HG03045 (cell line): ENCODE measurements around the gene MYH6.
"Not testable (repeated sequence)": the region's sequence is repeated elsewhere in the genome, so short reads cannot be mapped to it uniquely, and the experiment has no call there.

ENCODE experiments used
- ATAC-seq: cut with Tn5 transposase; IDR thresholded peaks from one replicate; pipeline ENCODE4 v1.9.1; 2021; ENCODE audit warnings: mild to moderate bottlenecking, moderate library complexity; ENCODE audit not compliant: unreplicated experiment

MYH6 gene

DNA sequence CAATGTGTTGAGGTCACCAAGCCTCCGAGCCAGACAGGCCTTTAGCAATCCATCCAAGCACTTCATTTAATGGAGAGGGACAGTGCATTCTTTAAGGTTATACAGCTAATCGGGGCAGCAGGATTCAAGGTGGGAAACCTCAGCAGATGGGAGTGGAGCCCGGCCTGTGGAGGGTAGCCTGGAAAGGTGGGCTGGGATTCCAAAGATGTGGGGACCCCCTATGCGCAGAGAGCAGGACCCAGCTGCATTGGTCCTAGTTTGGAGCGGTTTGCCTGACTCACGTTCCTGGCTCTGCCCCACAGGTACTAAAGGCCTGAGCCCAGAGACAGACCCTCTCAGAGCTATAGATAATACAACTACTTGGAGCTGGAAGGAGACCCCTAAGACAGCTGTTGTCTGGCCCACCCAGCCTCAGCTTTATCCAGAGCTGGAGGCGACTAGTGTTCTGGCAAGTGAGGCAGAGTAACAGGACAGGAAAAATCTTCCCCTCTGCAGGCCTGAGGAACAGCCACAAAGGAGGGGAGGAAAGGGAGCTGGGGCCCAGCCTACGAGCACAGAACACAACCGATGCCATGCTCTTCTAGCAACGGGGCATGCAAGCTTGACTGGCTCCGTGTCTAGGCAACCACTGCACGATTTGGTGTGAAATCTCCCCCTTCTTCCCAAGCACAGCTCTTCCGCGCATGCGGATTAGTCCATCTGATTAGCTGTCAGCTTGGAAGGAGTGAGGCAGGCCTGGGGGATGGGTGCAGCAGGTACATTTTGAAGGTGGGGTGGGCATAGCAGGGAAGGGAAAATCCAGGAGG is 28.5 kb upstream of the MYH6 start:
- ATAC-seq = no peak

DNA sequence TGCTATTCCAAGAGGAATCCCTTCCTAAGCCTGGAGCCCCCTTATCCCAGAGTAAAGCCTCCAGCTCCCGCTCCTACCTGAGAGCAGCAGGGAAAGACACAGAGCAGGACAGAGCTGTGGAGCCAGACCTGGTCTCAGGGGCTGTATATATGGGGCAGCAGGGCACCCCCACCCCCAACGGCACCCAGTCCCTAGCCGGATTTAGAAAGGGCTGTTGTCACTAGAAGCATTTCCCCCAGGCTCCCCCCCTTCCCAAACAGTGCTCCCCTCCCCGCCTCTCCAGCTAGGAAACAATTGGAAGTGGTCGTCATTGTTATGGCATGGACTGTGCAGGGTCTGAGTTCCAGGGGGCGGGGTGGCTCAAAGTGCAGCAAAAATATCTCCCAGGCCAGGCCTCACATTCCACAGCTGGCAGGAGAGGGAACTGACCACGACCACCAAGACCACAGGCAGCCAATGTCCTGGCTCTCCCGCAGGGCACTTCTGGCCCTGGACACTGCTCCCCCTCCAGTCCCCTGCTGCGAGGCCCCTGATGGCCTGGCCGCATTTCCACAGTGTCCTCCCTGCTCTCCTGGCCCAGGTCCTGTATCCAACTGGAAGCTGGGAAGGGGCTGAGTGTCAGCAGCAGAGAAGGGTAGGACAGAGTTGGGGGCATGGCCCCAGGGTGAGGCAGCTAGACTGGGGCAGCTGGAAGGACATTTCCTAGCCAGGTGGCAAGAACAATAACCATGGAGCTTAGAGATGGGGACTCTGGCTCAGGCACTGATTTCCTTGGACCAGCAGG is 27.7 kb upstream of the MYH6 start, which contains the start of gene MYH7:
TSS of gene MYH7 (minus strand) at position 118 of the 784 bp plus-strand sequence. CDS start 1,928 bp downstream, outside the sequence.
- ATAC-seq = no peak

DNA sequence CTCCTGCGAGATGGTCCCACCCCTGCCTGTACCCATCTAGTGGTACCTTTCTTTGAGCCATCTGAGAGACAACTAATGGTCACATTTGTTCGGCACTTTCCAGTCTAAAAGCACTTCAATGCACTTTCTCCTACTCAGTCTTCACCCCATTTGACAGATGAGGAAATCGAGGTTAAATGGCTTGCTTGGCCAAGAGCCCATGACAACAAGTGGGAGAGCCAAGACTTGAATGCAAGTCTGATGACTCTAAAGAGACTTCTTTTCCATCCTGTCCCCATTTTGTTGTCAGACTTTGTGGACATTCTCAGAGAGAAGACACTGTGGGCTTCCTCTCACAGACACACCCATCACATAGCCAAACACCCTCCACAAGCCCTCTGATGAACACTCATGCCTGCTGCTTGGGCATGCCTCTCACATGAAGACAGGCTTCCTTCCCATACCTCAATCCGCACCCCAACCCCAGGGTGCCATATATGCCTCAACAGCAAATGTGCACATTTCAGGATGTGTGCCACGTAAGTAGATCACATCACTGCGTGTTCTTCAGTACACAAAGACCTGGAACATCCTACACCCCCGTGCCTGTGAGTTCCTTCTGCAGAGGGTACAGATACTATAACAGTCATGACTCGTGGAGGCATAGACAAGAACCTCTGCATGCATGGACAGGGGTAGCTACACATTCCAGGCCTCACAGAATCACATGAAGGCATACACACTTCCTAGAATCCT is 26.6 kb upstream of the MYH6 start:
- ATAC-seq = no peak

DNA sequence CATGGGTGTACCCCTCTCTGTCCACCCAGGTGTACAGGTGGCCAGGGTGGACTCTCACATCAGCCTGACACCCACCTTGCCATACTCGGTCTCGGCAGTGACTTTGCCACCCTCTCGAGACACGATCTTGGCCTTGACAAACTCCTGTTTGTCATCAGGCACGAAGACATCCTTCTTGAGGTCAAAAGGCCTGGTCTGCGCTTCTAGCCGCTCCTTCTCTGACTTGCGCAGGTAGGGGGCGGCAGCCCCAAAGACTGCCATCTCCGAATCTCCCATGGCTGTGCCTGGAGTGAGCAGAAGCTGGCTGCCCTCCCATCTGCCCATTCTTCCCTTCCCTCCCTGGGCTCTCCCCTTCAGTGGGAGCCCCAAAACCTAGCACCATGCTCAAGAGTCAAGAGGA is 25.4 kb upstream of the MYH6 start:
- ATAC-seq = no peak

DNA sequence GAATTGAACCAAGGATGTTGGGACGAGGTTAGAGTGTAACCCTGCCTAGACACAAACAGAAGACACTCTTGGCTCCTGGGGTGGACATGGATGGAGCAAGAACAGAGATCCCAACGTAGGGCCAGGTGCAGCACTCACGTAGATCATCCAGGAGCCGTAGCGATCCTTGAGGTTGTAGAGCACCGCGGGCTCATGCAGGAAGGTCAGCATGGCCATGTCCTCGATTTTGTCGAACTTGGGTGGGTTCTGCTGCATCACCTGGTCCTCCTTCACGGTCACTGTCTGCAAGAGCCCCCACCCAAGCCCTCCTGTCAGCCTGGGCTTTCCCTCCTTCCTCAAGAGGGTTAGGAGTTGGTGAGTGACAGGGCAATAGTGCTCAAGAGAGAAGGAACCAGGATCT is 24.9 kb upstream of the MYH6 start:
- ATAC-seq = no peak

DNA sequence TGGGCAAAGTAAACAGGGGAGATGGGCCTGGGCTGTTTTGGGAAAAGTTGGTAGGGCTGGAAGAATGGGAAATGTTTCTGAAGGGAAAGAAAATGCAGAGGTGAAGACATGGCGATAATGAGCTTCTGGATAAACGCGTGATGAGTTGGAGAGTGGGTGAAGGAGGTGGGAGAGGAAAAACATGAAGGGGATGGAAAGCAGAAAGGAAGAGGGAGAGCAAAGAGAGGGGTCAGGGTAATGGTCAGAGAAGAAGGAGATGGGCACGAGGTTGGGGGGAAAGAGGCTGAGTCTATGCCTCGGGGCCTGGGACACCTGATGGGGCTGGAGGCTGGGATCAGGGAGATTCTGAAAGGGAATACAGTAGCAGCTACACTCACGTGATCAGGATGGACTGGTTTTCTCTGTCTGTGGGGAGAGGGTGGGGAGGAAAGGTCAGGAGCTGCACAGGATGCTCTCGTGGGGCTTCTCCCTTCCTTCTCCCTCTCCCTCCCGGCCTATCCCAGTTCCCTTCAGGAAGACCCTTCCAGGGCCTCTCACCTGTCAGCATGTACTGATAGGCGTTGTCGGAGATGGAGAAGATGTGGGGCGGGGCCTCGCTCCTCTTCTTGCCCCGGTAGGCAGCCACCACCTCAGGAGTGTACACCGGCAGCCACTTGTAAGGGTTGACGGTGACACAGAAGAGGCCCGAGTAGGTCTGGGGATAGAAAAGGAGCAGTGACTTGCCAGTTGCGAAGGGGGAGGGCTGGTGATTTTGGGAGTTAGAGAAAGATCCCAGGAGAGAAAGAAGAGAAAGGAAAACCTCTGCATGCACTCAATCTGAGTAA is 24.2 kb upstream of the MYH6 start:
- no peak for ATAC-seq

DNA sequence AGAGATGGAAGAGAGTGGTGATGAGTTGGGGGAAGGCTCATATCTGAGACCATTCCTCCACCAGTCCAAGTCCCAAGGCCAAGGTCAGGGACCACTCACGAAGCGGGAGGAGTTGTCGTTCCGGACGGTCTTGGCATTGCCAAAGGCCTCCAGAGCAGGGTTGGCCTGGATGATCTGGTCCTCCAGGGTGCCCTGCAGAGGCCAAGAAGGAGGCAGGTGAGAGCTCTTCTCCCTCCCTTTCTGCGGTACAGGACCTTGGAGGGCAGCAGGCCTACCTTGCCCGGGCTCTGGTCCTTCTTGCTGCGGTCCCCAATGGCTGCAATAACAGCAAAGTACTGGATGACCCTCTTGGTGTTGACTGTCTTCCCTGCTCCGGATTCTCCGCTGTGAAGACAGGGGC is 23.4 kb upstream of the MYH6 start:
- no peak for ATAC-seq

DNA sequence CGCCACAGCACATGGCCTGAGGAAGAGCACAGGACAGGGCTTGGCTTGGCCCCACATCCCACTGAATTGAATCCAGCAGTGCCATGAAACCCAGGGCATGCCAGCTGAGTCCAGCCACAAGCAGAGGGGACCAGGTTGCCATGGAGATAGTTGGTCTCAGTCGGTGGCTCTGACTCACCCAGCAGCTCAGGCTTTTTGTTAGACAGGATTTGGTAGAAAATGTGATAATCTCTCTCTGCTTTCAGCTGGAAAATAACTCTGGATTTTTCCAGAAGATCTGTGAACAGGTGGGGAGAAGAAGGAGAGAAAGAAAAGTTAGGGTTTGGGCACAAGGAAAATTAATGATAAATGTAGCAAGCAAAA is 22.6 kb upstream of the MYH6 start:
- ATAC-seq = no peak

DNA sequence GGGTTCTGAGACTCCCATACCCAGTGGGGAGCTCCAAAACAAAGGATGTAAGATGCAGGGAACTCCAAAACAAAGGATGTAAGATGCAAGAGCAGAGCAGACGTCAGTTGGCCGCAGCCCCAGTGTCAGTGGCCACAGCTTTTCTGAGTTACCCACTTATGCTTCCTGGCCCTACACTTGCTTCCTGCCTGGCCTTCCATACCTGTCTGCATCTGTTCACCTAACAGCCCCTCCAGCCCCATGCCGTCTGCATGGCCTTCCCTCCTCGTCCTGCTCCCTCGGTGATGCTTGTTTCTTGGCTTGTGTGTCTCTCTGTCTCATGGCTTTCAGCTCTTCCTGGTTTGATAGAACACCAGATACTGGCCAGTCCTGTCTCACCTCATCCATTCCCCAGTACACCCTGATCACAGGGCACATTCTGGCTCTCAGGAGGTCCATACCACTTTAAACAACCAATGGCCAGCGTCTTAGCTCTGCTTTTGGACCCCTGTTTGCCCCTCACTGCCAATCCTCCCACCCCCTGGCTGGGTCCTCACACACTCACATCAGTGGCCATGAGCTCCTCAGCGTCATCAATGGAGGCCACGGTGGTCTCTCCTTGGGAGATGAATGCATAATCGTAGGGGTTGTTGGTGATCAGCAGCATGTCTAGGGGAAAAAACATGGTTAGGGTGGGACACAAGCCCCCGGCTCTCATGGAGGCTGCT is 22.1 kb upstream of the MYH6 start:
- no peak for ATAC-seq

DNA sequence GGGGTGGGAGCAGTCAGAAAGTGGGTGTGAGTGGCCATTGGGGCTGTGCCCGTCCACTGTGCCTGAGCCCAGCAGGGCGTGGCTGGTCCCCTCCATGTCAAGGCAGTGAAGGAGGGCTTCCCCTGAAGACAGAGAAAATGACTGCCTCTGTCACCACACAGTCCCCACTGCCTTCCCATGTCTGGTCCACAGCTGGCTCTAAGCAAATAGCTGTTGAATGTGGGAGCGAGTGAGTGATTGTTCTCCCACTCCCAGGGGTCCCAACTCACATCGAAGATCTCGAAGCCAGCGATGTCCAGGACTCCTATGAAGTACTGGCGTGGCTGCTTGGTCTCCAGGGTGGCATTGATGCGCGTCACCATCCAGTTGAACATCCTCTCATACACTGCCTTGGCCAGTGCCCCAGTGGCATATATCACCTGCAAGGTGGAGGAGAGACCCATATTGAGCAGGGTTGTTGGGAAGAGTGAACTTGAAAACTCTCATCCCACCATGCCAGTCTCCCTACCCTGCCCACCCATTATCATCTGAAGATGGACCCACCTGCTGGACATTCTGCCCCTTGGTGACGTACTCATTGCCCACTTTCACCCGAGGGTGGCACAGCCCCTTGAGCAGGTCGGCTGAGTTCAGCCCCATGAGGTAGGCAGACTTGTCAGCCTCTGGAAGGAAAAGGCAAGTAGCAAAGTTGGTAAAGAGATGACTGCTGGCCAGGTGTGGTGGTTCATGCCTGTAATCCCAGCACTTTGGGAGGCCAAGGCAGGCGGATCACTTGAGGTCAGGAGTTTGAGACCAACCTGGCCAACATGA is 20.8 kb upstream of the MYH6 start:
- ATAC-seq = no peak

DNA sequence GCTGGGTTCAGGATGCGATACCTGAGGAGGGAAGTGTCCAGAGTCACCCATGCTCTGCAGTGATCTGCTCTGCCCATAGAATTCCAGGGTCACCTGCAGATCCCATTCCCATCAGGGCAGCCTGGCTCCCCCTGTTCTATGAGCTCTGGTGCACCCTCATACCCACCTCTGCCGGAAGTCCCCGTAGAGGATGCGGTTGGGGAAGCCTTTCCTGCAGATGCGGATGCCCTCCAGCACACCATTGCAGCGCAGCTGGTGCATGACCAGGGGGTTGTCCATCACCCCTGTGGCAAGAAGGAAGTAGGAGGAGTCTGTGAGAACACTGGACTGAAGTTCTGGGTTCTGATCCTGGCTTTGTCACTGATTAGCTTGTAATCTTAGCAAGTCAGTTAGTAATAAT is 17.7 kb upstream of the MYH6 start:
- ATAC-seq = not testable (repeated sequence)

DNA sequence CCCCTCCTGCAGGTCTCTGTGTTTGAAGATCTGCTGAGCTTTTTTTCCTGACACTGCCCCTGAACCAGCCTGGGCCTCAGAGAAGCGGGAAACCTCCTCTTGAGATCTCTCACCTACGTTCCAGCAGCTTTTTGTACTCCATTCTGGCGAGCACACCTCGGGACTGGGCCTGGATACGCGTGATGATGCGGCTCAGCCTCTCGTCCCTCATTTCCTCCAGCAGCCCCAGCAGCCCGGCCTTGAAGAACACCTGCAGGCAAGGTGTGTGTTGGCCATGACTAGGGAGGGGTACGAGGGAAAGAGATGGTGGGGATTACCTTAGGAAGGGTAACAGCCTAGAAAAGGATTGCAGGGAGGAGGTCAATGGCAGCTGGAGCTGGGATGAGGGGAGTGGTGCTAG is 17.1 kb upstream of the MYH6 start:
- ATAC-seq = no peak

DNA sequence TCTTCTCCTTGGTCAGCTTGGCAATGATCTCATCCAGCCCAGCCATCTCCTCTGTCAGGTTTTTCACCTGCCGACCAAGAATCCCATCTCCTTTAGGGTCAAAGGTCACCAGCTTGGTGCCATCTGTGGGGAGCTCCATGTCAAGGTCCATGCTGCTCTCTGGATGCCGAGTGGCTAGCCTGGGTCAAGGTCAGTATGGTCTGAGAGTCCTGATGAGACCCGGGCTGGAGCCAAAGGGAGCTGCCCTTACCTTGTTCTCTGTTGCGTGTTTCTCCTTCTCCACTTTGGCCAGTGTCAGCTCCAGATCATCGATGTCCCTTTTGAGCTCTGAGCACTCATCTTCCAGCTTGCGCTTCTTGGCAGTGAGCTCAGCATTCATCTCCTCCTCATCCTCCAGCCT is 15.6 kb upstream of the MYH6 start:
- ATAC-seq = no peak

DNA sequence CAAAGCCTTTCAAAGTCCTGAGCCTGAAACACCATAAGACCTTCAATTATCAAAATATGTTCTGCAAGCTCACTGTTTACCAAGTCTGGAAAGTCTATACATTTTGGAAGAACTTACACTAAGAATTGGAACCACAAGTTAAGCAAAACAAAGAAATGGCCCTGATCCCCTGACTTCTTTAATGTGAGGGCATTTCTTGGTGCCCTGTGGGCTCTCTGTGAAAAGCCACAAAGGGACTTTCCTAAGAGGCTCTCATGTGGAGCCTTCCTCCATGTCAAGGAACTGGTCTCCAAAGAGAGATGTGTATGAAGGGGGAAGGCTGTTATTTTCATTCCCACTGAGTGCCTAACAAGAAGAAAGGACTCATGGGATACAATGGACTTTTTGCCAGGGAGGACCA is 13.5 kb upstream of the MYH6 start:
- no peak for ATAC-seq

DNA sequence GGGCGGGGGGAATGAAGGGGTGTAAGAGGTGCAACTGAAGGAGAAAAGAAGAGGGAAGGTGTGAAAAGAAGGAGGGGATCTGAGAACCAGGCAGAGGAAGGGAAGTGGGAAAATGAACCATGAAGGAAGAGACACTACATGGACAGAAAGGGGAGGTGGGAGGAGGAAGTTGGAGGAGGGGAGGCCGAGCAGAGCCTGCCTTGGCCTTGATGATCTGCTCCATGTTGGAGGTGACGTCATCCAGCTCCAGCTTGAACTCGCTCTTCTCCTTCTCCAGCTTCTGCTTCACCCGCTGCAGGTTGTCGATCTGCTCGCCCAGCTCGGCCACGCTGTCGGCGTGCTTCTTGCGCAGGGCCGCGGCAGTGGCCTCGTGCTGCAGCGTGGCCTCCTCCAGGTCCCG is 11.6 kb upstream of the MYH6 start:
- ATAC-seq = not testable (repeated sequence)

DNA sequence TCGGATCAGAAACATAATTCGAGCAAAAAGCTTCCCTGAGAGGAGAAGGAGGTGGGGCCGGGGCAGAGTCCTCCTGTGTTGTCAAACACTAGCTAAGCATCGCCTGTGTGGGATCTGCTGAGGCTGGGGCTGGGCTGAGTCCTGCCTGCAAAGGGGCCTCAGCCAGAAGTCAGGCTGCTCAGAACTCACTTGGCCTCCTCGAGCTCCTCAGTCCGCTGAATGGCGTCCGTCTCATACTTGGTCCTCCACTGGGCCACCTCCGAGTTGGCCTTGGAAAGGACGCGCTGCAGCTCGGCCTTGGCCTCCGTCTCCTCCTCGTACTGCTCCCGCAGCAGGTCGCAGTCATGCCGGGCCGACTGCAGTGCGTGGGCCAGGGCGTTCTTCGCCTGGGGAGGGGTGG is 9.9 kb upstream of the MYH6 start:
- ATAC-seq = no peak

DNA sequence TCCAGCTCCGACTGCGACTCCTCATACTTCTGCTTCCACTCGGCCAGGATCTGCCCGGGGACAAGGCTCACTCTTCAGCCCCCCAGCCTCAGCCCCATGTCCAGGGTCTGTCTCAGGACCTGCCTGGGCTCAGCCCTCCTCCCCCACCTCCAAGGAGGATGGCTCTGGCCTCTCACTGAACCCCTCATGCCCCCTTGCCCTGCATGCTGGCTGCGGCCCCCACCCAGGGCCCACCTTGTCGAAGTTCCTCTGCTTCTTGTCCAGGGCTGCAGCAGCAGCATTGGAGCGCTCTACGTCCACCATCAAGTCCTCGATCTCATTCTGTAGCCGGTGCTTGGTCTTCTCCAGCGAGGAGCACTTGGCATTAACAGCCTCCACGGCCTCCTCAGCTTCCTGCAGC is 9.2 kb upstream of the MYH6 start:
- not testable (repeated sequence) for ATAC-seq

DNA sequence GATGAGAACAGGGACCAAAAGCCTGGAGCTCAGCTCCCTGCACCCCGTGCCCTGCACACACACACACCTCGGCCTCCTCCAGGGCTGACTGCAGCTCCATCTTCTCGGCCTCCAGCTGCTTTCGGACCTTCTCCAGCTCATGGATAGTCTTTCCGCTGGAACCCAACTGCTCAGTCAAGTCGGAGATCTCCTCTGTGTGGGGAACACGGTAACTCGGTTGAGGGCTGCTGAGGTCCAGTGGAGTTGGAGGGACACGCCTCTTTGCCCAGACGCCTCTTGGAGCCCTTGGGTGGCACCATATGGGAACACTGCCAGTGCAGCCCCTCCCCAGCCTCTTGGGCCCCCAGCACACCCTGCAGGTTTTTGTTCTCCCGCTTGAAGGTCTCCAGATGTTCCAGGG is 8.7 kb upstream of the MYH6 start:
- no peak for ATAC-seq
